ENCODE results near the gene FARP2.

DNA sequence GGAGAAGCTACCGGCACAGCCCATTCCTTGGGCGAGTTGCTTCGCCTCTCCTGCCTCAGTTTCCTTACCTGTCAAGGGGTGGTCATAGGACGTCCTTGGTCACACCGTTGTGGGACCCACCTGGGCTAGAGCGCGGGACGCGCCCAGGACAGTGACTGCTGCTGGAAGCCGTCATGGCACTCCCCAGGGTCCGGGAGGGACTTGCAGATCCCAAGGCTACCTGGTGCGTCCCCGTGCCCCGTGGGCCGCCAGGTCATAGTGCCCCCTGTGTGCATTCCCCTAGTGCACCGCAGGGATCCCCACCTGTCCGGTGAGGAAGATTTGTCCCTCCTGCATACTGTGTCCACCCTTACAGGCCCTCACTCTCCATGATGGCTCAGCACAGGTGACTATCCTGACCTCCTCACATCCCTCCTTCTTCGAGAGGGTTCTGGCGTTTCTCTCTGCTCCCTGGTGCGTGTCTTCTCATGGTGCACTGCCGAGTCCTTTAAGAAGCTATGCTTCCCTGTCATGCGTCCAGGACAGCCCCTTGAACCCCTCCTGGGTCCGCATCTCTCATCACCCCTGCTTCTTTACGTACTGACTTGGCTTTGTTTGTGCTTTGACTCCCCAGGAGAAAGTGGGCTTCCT is 153.2 kb downstream of the FARP2 start:
- no peak for TF ChIP-seq POLR2A (IDR thresholded peaks at IDR 0.05)
- TF ChIP-seq, protein P1, sequence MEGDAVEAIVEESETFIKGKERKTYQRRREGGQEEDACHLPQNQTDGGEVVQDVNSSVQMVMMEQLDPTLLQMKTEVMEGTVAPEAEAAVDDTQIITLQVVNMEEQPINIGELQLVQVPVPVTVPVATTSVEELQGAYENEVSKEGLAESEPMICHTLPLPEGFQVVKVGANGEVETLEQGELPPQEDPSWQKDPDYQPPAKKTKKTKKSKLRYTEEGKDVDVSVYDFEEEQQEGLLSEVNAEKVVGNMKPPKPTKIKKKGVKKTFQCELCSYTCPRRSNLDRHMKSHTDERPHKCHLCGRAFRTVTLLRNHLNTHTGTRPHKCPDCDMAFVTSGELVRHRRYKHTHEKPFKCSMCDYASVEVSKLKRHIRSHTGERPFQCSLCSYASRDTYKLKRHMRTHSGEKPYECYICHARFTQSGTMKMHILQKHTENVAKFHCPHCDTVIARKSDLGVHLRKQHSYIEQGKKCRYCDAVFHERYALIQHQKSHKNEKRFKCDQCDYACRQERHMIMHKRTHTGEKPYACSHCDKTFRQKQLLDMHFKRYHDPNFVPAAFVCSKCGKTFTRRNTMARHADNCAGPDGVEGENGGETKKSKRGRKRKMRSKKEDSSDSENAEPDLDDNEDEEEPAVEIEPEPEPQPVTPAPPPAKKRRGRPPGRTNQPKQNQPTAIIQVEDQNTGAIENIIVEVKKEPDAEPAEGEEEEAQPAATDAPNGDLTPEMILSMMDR (IDR thresholded peaks at IDR 0.05 in 4 of 5, conservative IDR thresholded peaks at IDR 0.05 in 1 of 5), result no peak

Measured in gastrocnemius medialis (tissue), 4 donors.